HS-27A (cell line): Measurements from ENCODE around the gene DLD.

Source experiments
- DNase-seq: peaks from one replicate; pipeline ENCODE4 v3.0.0-alpha.2; 2012; ENCODE audit warnings: low read depth, missing footprints

The DLD gene

GRCh38 chr7:107969856-107970255 lies 78.9 kb downstream of the DLD start:
- DNase-seq: no peak
